ENCODE results near the gene SEMA4C.

DNA sequence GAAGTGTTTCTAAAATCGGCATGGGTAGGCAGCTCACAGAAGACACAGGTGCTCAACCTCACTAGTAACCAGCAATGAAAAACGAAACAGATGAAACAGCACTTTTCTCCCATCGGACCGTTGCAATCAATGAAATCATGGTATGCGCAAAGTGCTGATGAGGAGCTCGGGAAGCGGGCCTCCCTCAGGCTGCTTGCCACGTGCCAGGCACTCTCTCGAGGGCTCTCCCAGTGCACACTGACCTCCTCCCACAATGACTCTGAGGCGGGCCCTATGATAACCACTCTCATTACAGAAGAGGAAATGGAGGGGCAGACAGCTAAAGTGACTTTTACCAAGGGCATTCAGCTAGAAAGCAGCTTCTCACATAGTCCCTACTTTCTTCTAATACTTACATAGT is 22.3 kb downstream of the SEMA4C start:
- TF ChIP-seq, protein P1, sequence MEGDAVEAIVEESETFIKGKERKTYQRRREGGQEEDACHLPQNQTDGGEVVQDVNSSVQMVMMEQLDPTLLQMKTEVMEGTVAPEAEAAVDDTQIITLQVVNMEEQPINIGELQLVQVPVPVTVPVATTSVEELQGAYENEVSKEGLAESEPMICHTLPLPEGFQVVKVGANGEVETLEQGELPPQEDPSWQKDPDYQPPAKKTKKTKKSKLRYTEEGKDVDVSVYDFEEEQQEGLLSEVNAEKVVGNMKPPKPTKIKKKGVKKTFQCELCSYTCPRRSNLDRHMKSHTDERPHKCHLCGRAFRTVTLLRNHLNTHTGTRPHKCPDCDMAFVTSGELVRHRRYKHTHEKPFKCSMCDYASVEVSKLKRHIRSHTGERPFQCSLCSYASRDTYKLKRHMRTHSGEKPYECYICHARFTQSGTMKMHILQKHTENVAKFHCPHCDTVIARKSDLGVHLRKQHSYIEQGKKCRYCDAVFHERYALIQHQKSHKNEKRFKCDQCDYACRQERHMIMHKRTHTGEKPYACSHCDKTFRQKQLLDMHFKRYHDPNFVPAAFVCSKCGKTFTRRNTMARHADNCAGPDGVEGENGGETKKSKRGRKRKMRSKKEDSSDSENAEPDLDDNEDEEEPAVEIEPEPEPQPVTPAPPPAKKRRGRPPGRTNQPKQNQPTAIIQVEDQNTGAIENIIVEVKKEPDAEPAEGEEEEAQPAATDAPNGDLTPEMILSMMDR (IDR thresholded peaks at IDR 0.05): no peak
- TF ChIP-seq POLR2A (IDR thresholded peaks at IDR 0.05): no peak

Data from heart left ventricle (tissue), 13 donors.